Measurements from ENCODE around the gene SMIM9.

Gene SMIM9

DNA sequence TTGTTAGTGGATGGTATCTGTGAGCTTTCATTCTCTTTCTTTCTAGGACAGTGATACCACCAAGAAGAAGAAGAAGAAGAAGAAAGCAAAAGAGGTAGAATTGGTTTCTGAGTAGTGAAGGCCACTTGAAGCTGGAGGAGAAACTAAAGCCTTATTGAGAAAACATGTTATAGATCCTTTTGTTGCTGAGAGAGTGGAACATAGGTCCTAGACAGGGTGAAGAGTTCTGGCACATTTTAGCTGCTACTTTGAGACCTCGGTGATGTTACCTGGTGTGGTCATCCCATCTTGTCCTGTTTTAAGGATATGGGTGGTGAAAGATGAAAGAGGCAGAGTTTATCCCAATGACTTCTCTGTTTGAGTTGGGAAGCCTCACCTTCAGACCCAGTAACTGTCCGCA, 57.7 kb downstream of the SMIM9 start:
- DNase-seq = no peak

DNA sequence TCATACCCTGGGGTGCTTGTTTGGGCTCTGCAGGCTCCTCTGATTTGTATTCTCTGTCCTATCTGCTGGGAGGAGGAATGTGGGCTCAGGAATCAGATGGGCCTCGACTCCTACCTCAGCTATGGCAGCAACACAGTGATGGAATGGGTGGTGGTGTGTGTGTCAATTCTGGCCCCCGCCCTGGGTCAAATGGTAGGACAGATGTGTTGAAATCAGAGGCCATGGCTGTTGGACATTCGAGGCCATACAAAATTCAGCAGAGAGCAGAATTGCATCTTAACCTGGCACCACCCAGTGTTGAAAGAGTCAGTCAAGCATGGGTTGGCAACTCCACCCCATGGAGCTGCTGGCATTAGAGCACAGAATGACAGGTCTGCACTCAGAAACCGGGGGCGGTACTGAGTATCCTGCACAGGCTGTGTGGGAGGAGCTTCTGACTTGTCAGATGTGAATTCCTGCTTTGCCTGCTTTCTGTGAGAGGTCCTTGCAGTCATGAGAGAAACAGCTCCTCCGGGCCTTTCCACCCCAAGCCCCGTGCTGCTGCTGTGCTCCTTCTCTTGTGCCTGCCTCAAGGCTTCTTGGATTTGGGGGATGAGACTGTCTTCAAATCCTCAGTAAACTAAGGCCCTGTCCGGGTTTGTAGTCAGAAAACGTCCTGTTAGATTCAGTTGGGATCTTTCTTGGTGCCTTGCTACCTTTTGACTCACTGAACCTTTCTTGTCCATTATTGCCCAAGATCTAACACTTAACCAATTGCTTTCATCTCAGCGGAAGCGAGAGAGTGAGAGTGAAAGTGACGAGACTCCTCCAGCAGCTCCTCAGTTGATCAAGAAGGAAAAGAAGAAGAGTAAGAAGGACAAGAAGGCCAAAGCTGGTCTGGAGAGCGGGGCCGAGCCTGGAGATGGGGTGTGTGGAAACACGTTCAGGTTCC, 58.8 kb downstream of the SMIM9 start:
- DNase-seq = no peak

DNA sequence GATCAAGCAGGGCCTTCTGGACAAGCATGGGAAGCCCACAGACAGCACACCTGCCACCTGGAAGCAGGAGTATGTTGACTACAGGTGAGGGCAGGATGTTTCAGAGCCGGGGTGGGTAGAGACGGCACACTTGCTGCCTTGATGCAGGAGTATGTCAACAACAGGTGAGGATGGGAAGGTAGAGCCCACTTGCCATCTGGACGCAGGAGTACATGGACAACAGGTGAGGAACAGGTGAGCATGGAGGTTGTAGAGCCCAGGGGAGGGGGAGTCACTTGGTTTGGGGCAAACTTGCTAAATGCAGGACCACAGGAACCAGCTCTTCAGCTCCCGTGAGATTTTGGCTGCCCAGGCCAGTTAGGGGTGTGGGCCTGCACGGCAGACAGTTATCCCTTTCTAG, 59.8 kb downstream of the SMIM9 start:
- no peak for DNase-seq

Measured in cerebellar nuclear complex (tissue), 1 donor.